Measurements from ENCODE around the gene SHC4. TPM values are rescaled to one million over a fixed set of nuclear protein-coding genes. Genes with fewer than 3 reads are reported as not detected.

Gene SHC4
- total RNA-seq, 6 donors from 2014 or later: under 0.01 to 0.59 (median 0.20) TPM; not detected in 2

DNA sequence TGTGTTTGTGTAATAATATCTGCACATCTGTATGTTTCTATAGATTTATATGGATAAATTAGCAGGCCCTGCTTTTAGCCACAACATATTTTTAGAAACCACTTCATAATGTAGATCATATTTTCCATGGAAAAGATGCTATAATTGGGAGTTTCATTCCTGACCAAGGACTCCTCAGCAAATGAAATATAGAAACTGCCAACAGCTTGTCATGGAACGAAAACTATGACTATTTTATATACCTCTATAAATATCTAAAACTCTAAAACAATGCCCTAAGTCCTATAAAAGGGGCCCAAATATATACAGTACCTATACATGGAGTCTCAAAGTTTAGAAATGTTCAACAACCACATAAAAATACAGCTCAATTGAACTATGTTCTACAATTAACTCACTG lies 57.9 kb downstream of the SHC4 start:
- Histone ChIP-seq H3K4me3 (no peak overlapping the region), H3K27me3 (no peaks in the 10 kb centered on the region), H3K9me3 (no peaks in the 10 kb centered on the region), H3K4me1 (no peaks in the 10 kb centered on the region), H3K27ac (no peak overlapping the region), H3K36me3 (no peaks in the 10 kb centered on the region)
- ATAC-seq (ENCODE audit: low FRiP score in 2 of 2) (no peak), DNase-seq (no peak)
- TF ChIP-seq POLR2A (IDR thresholded peaks at IDR 0.05) (no peak), POLR2AphosphoS5 (IDR thresholded peaks at IDR 0.05) (no peak)
- 81 to 91% methylated on average over 1 of the region's 1 CpG for WGBS, 2 donors

DNA sequence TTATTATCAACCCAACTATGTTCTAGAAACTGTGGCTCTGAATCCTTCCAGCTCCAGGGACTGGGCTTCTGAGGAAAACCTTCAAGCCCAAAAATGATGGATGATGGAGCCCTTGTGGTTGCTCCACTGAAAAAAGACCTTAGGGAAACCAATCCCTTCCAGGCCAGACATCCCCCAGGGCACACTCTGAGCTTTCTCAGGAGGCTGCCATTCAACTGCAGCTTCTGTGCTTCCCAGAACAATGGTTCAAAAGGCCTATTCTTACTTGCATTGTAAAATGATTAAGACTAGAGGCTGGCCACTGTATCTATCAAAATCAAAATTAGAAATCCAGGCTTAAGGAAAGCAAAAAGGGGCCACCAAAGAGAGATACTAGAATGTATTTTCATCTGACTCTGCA lies 58.5 kb downstream of the SHC4 start:
- no peaks in the 10 kb centered on the region for H3K4me1 ChIP-seq
- no peak for ATAC-seq (ENCODE audit: low FRiP score in 2 of 2)
- H3K27ac ChIP-seq: no peak overlapping the region
- H3K36me3 ChIP-seq: no peaks in the 10 kb centered on the region
- no peaks in the 10 kb centered on the region for H3K27me3 ChIP-seq
- no peaks in the 10 kb centered on the region for H3K9me3 ChIP-seq
- TF ChIP-seq POLR2A (IDR thresholded peaks at IDR 0.05) (no peak), POLR2AphosphoS5 (IDR thresholded peaks at IDR 0.05) (no peak), EP300 (IDR thresholded peaks at IDR 0.05) (no peak)
- TF ChIP-seq, protein P1, sequence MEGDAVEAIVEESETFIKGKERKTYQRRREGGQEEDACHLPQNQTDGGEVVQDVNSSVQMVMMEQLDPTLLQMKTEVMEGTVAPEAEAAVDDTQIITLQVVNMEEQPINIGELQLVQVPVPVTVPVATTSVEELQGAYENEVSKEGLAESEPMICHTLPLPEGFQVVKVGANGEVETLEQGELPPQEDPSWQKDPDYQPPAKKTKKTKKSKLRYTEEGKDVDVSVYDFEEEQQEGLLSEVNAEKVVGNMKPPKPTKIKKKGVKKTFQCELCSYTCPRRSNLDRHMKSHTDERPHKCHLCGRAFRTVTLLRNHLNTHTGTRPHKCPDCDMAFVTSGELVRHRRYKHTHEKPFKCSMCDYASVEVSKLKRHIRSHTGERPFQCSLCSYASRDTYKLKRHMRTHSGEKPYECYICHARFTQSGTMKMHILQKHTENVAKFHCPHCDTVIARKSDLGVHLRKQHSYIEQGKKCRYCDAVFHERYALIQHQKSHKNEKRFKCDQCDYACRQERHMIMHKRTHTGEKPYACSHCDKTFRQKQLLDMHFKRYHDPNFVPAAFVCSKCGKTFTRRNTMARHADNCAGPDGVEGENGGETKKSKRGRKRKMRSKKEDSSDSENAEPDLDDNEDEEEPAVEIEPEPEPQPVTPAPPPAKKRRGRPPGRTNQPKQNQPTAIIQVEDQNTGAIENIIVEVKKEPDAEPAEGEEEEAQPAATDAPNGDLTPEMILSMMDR (IDR thresholded peaks at IDR 0.05): no peak
- DNase-seq: no peak
- no peak overlapping the region for H3K4me3 ChIP-seq

DNA sequence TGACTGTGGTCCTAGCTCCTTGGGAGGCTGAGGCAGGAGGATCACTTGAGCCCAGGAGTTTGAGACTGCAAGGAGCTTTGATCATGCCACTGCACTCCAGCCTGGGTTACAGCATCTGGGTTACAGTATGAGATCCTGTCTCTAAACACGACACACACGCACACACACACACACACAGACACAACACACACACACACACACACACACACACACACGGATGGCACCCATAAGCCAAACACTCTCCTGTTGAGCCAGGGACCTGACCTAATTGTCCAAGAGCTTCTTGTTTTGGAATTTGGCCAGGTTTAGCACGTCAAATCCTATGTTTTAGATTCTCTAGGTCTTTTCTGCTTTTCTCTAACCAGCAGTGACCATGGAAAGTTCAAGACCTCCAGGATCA lies 59.0 kb downstream of the SHC4 start:
- TF ChIP-seq, protein P1 (IDR thresholded peaks at IDR 0.05): no peak
- TF ChIP-seq POLR2A (IDR thresholded peaks at IDR 0.05) (no peak), POLR2AphosphoS5 (IDR thresholded peaks at IDR 0.05) (no peak), EP300 (IDR thresholded peaks at IDR 0.05) (no peak)
- no peaks in the 10 kb centered on the region for H3K27me3 ChIP-seq
- H3K4me3 ChIP-seq: no peak overlapping the region
- no peak for DNase-seq
- no peaks in the 10 kb centered on the region for H3K36me3 ChIP-seq
- 82 to 86% methylated on average over 4 of the region's 4 CpGs for WGBS, 2 donors
- no peak overlapping the region for H3K27ac ChIP-seq
- ATAC-seq (ENCODE audit: low FRiP score in 2 of 2): no peak
- no peaks in the 10 kb centered on the region for H3K9me3 ChIP-seq
- no peaks in the 10 kb centered on the region for H3K4me1 ChIP-seq

DNA sequence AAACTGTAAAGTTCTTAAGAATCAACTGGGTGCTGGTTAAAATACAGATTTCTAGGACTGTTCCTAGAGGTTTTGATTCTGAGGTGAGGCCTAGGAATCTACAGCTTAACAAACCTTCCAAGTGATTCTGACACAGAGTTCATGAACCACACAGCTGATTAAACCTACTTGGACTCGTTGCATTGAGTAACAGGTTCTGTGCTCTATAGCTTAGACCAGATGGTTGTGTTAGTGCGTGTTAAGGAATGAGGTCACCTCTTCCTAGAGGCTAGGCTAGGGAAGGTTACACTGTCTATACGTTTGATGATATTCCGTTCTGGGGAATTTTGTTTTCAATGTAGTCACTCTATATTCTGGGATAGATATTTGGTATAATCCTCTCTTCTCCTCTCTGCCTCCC lies 63.9 kb downstream of the SHC4 start:
- H3K27ac ChIP-seq: no peak overlapping the region
- no peak for TF ChIP-seq EP300 (IDR thresholded peaks at IDR 0.05)
- TF ChIP-seq, protein P1 (IDR thresholded peaks at IDR 0.05): no peak
- TF ChIP-seq POLR2AphosphoS5 (IDR thresholded peaks at IDR 0.05): no peak
- no peak for TF ChIP-seq POLR2A (IDR thresholded peaks at IDR 0.05)
- no peaks in the 10 kb centered on the region for H3K36me3 ChIP-seq
- 89 to 93% methylated on average over 4 of the region's 4 CpGs for WGBS, 2 donors
- H3K4me3 ChIP-seq: no peak overlapping the region
- DNase-seq (no peak), ATAC-seq (ENCODE audit: low FRiP score in 2 of 2) (no peak)
- peaks cover 0 to 7% (median 0%) of the 10 kb centered on the region in 4 donors for H3K4me1 ChIP-seq
- H3K27me3 ChIP-seq: no peaks in the 10 kb centered on the region
- no peaks in the 10 kb centered on the region for H3K9me3 ChIP-seq

DNA sequence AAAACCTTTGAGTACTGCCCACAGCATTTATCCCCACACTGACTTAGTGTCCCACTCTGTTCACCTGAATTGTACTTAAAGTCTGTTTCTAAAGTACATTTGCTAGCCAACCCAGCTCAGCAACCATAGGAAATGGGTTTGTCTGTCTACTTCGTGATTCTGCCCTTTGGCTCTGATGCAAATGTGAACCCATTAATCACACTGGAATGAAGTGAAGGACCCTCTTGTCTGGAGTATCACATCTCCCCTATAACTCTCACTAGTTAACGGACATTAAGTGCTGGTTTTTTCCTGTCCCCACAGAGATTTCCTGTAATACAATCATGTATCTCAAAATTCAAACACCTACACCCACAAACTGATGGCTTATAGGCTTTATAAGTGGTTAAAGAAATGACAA lies 65.3 kb downstream of the SHC4 start:
- Histone ChIP-seq H3K27me3 (no peaks in the 10 kb centered on the region), H3K4me1 (peaks cover 0 to 7% (median 0%) of the 10 kb centered on the region in 4 donors), H3K27ac (no peak overlapping the region), H3K36me3 (no peaks in the 10 kb centered on the region), H3K4me3 (no peak overlapping the region), H3K9me3 (no peaks in the 10 kb centered on the region)
- no peak for DNase-seq
- 24 to 38% methylated on average over 2 of the region's 2 CpGs for WGBS, 2 donors
- ATAC-seq (ENCODE audit: low FRiP score in 2 of 2): no peak
- TF ChIP-seq POLR2A (IDR thresholded peaks at IDR 0.05): no peak
- no peak for TF ChIP-seq POLR2AphosphoS5 (IDR thresholded peaks at IDR 0.05)
- TF ChIP-seq EP300 (IDR thresholded peaks at IDR 0.05): no peak
- TF ChIP-seq, protein P1 (IDR thresholded peaks at IDR 0.05): no peak
